ENCODE measurements around the gene OXLD1. TPM values are rescaled to one million over a fixed set of nuclear protein-coding genes. Genes with fewer than 3 reads are reported as not detected.
A peak's percentile ranks its signal among the peaks of the same experiment; 100 is the strongest.

Gene OXLD1
- total RNA-seq, 1 experiment from 2014 or later, result 75.9 TPM

GRCh38 chr17:81700353-81701287, 34.2 kb upstream of the OXLD1 start:
- TF ChIP-seq REST (IDR thresholded peaks at IDR 0.05; ENCODE audit: low read depth) (no peak), CTCF (IDR thresholded peaks at IDR 0.05 in 2 of 3, conservative IDR thresholded peaks at IDR 0.05 in 1 of 3; ENCODE audit: borderline replicate concordance in 1 of 3, insufficient read depth in 1 of 3, low read depth in 2 of 3, low read length in 2 of 3) (no peak), POLR2A (IDR thresholded peaks at IDR 0.05; ENCODE audit: borderline replicate concordance, extremely low read depth, insufficient read depth, insufficient read length) (no peak), MAX (IDR thresholded peaks at IDR 0.05) (no peak), ZNF274 (IDR thresholded peaks at IDR 0.05; ENCODE audit: low read depth, low read length) (no peak), EZH2phosphoT487 (IDR thresholded peaks at IDR 0.05; ENCODE audit: borderline replicate concordance) (no peak), JUND (IDR thresholded peaks at IDR 0.05) (no peak), TCF7L2 (IDR thresholded peaks at IDR 0.05; ENCODE audit: borderline replicate concordance, extremely low read depth, insufficient read depth, insufficient read length) (no peak), FOSL1 (IDR thresholded peaks at IDR 0.05; ENCODE audit: low read depth) (no peak), EGR1 (IDR thresholded peaks at IDR 0.05; ENCODE audit: low read depth) (no peak), YY1 (IDR thresholded peaks at IDR 0.05; ENCODE audit: extremely low read depth, insufficient replicate concordance, low read depth, low read length) (no peak), SIN3A (IDR thresholded peaks at IDR 0.05; ENCODE audit: low read depth) (no peak), CBX3 (IDR thresholded peaks at IDR 0.05; ENCODE audit: low read depth) (no peak), ZBTB33 (IDR thresholded peaks at IDR 0.05; ENCODE audit: extremely low read depth, insufficient replicate concordance, low read length) (no peak), ZFX (IDR thresholded peaks at IDR 0.05) (no peak; the same call in 1 of the 2 replicates), POLR2AphosphoS5 (IDR thresholded peaks at IDR 0.05; ENCODE audit: low read depth, low read length) (no peak; the same call in none of the 2 replicates), SP1 (IDR thresholded peaks at IDR 0.05; ENCODE audit: low read depth) (no peak)
- peaks cover 93% of the 10 kb centered on the region for H3K79me2 ChIP-seq (ENCODE audit: insufficient read depth, low read length)
- H3K4me1 ChIP-seq (ENCODE audit: control insufficient read depth in 1 of 2, insufficient read depth in 2 of 2, low read length in 2 of 2), result peaks cover 13 to 27% of the 10 kb centered on the region in 2 experiments
- no peak for DNase-seq (ENCODE audit: low read depth, low spot score)
- CTCF ChIA-PET, result interaction anchor here (1.0 kb wide), 1 partner anchor 33 kb away, joined by 3 read pairs; no protein-coding TSS in a partner anchor
- no peaks in the 10 kb centered on the region for H3K27me3 ChIP-seq (ENCODE audit: insufficient read depth, low read length)
- H3K9ac ChIP-seq (ENCODE audit: low read length), result peak overlapping the region; percentile 95; the same call in 1 of the 2 replicates
- no peaks in the 10 kb centered on the region; the same call in 1 of the 2 replicates for H4K20me1 ChIP-seq (ENCODE audit: insufficient read depth)
- H3K4me2 ChIP-seq (ENCODE audit: low read length), result peak overlapping the region; percentile 89; the same call in 1 of the 2 replicates
- peak overlapping the region in 1 of 2 experiments; percentile 68; a peak in 1 of 4 replicates for H3K4me3 ChIP-seq (replicated peaks in 1 of 2; ENCODE audit: low read depth in 1 of 2, low read length in 2 of 2)
- H2AFZ ChIP-seq (ENCODE audit: low read depth, low read length, poor library complexity, severe bottlenecking), result no peak overlapping the region
- intact Hi-C loops (cut with micrococcal nuclease), result no loop called here
- POLR2A ChIA-PET, result interaction anchor here (3.5 kb wide), 1 partner anchor 17 kb away, joined by 33 read pairs; the partner anchor contains the start of genes ARL16 and HGS
- no peak for ATAC-seq
- RAD21 ChIA-PET (ENCODE audit: low non-redundant PET in 1 of 2, low total read pairs in 2 of 2, uncharacterized antibody in 2 of 2, unreplicated experiment in 2 of 2), result no interaction called here
- no peaks in the 10 kb centered on the region for H3K9me3 ChIP-seq (ENCODE audit: control insufficient read depth in 1 of 2, insufficient read depth in 1 of 2, low read depth in 1 of 2, low read length in 2 of 2)
- H3K27ac ChIP-seq (ENCODE audit: low read depth, low read length), result peak overlapping the region; percentile 98; the same call in 1 of the 2 replicates
- H3K36me3 ChIP-seq (ENCODE audit: control insufficient read depth in 1 of 2, insufficient read depth in 2 of 2, low read length in 2 of 2), result peaks cover 24 to 60% of the 10 kb centered on the region in 2 experiments
- no TSS peak for BruUV-seq (replicated peaks)
- H3K9me2 ChIP-seq (ENCODE audit: insufficient read depth), result no peaks in the 10 kb centered on the region

Data from HCT116 (cell line).